PC-9 (cell line): Measurements from ENCODE around the gene SREK1IP1. TPM values are rescaled to one million over a fixed set of nuclear protein-coding genes. Genes with fewer than 3 reads are reported as not detected.

ENCODE experiments used
- BruUV-seq: library from RNA; stranded (reverse); fragments of 400-500 nt; replicated peaks from 2 replicates; lab custom pipeline; 2021; lab: Mats Ljungman, UMichigan
- CTCF ChIA-PET: fragments of 300-600 bp; sonication (Branson Sonifier 250); formaldehyde crosslinking; loops from one replicate; lab custom pipeline; 2022; ENCODE audit warnings: antibody characterized with exemption; lab: Charles Lee
- POLR2A ChIA-PET: fragments of 300-600 bp; sonication (Branson Sonifier 250); formaldehyde crosslinking; loops from one replicate; lab custom pipeline; 2022; ENCODE audit warnings: antibody characterized with exemption; ENCODE audit not compliant: unreplicated experiment; lab: Charles Lee
- DNase-seq, 2 experiments: peaks; one replicate each; pipeline versions ENCODE4 v3.0.0 to v3.0.0-alpha.2; 2015 to 2022; ENCODE audit warnings: mixed read lengths in 1 of 2
- H2AFZ ChIP-seq: fragments of 200-600 bp; sonication (generic); 2 replicates; pipeline ENCODE4 v1.8.1; 2017; ENCODE audit warnings: antibody characterized with exemption
- H3F3A ChIP-seq: fragments of 200-600 bp; sonication (generic); 2 replicates; pipeline ENCODE4 v1.8.1; 2017; ENCODE audit warnings: antibody characterized with exemption, mild to moderate bottlenecking, low read depth; ENCODE audit not compliant: insufficient read depth
- H3K27ac ChIP-seq: fragments of 200-600 bp; sonication (generic); 2 replicates; pipeline ENCODE4 v1.6.1; 2016; ENCODE audit warnings: mixed run types
- H3K27me3 ChIP-seq: fragments of 200-600 bp; sonication (generic); 2 replicates; pipeline ENCODE4 v1.6.1; 2016; ENCODE audit warnings: low read depth, mixed run types; ENCODE audit not compliant: insufficient read depth
- H3K36me3 ChIP-seq: fragments of 200-600 bp; sonication (generic); 2 replicates; pipeline ENCODE4 v1.6.1; 2016; ENCODE audit warnings: low read depth, mixed run types
- H3K4me1 ChIP-seq: fragments of 200-600 bp; sonication (generic); replicated peaks from 2 replicates; pipeline ENCODE4 v1.6.1; 2016; ENCODE audit warnings: mixed run types; ENCODE audit not compliant: insufficient read depth
- H3K4me2 ChIP-seq: fragments of 200-600 bp; sonication (generic); 2 replicates; pipeline ENCODE4 v1.6.1; 2017; ENCODE audit warnings: mixed run types
- H3K4me3 ChIP-seq: fragments of 200-600 bp; sonication (generic); 2 replicates; pipeline ENCODE4 v1.6.1; 2016; ENCODE audit warnings: mixed run types
- H3K79me2 ChIP-seq: fragments of 200-600 bp; sonication (generic); 2 replicates; pipeline ENCODE4 v1.6.1; 2017; ENCODE audit warnings: low read depth, mixed run types
- H3K9me2 ChIP-seq: fragments of 200-600 bp; sonication (generic); 2 replicates; pipeline ENCODE4 v1.8.1; 2017; ENCODE audit warnings: mild to moderate bottlenecking; ENCODE audit not compliant: insufficient read depth
- H3K9me3 ChIP-seq: fragments of 200-600 bp; sonication (generic); 2 replicates; pipeline ENCODE4 v1.8.1; 2016; ENCODE audit warnings: low read depth; ENCODE audit not compliant: insufficient read depth
- H4K20me1 ChIP-seq: fragments of 200-600 bp; sonication (generic); 2 replicates; pipeline ENCODE4 v1.8.1; 2017; ENCODE audit not compliant: insufficient read depth
- EZH2 ChIP-seq: fragments of 200-600 bp; sonication (generic); IDR thresholded peaks from 2 replicates; pipeline ENCODE4 v1.8.0; 2017; ENCODE audit warnings: antibody characterized with exemption, low read depth
- intact Hi-C: fragments of 100-400 bp; cut with micrococcal nuclease; formaldehyde crosslinking; loops from one replicate; pipeline ENCODE4 v1.10.0; 2022; ENCODE audit not compliant: unreplicated experiment
- total RNA-seq: library from RNA; stranded (reverse); gene quantifications from 2 replicates; pipeline ENCODE4 v1.2.3, GENCODE V29; 2021
- TF ChIP-seq, protein P1 (sequence below): fragments of 200-600 bp; sonication (generic); conservative IDR thresholded peaks from 2 replicates; pipeline ENCODE4 v1.6.1; 2017; ENCODE audit warnings: mixed run types, antibody characterized with exemption, mild to moderate bottlenecking, moderate library complexity

The SREK1IP1 gene
- total RNA-seq, 1 experiment from 2014 or later = 10.9 TPM

DNA sequence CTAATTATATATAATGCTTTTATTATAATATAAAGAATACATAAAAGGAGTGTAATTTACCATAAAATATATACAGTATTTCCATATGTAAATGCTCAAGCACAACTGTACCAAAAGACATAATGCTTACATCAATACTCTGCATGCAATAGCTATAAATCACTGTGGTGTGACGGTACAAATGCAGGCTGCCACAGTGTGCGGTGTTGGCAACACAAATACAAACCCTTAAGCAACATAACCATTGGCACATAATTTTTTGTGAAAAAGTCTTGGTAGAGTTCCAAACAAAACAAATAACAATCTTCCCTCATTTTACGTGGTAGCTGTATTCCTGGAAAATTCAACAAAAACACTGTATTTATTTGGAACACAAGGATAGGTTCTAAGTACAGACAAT is 80.1 kb downstream of the SREK1IP1 start:
- Histone ChIP-seq H3K4me2 (no peak overlapping the region), H3K4me1 (no peaks in the 10 kb centered on the region), H3K9me2 (no peaks in the 10 kb centered on the region), H3K4me3 (no peak overlapping the region), H3K9me3 (no peaks in the 10 kb centered on the region), H3K36me3 (no peaks in the 10 kb centered on the region), H3F3A (no peaks in the 10 kb centered on the region), H3K79me2 (no peaks in the 10 kb centered on the region), H3K27ac (no peak overlapping the region), H3K27me3 (no peaks in the 10 kb centered on the region; the same call in 1 of the 2 replicates), H2AFZ (no peak overlapping the region), H4K20me1 (no peaks in the 10 kb centered on the region)
- BruUV-seq = no TSS peak
- DNase-seq = no peak
- intact Hi-C loops = no loop called here
- ChIA-PET CTCF (no interaction called here), POLR2A (no interaction called here)
- TF ChIP-seq EZH2 = no peak
- TF ChIP-seq, protein P1, sequence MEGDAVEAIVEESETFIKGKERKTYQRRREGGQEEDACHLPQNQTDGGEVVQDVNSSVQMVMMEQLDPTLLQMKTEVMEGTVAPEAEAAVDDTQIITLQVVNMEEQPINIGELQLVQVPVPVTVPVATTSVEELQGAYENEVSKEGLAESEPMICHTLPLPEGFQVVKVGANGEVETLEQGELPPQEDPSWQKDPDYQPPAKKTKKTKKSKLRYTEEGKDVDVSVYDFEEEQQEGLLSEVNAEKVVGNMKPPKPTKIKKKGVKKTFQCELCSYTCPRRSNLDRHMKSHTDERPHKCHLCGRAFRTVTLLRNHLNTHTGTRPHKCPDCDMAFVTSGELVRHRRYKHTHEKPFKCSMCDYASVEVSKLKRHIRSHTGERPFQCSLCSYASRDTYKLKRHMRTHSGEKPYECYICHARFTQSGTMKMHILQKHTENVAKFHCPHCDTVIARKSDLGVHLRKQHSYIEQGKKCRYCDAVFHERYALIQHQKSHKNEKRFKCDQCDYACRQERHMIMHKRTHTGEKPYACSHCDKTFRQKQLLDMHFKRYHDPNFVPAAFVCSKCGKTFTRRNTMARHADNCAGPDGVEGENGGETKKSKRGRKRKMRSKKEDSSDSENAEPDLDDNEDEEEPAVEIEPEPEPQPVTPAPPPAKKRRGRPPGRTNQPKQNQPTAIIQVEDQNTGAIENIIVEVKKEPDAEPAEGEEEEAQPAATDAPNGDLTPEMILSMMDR = no peak

DNA sequence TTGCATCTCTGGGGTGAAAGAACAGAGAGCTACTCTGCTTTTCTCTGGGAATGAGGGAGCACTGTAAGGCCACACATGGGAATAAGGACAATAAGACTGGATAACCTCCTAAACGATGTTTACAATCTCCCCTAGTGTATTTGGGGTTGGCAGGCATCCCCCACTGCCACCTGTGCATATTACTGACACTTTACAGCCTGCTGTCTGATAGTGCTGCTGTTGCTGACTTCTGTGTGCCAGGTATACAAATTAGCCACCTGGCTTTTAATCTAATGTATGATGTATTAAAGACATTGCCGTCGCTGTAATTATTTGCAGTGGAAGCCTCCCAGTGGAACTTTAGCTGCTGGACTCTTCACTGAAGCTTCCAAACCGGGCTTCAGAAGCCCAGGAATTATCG is 82.6 kb downstream of the SREK1IP1 start:
- Histone ChIP-seq H3K4me3 (no peak overlapping the region), H3K9me3 (no peaks in the 10 kb centered on the region), H3K4me2 (no peak overlapping the region), H3K27me3 (no peaks in the 10 kb centered on the region; the same call in 1 of the 2 replicates), H4K20me1 (no peaks in the 10 kb centered on the region), H3F3A (no peaks in the 10 kb centered on the region), H3K36me3 (no peaks in the 10 kb centered on the region), H2AFZ (no peak overlapping the region), H3K9me2 (no peaks in the 10 kb centered on the region), H3K27ac (no peak overlapping the region), H3K4me1 (no peaks in the 10 kb centered on the region), H3K79me2 (no peaks in the 10 kb centered on the region)
- intact Hi-C loops = no loop called here
- POLR2A ChIA-PET = no interaction called here
- no peak for TF ChIP-seq EZH2
- TF ChIP-seq, protein P1 = no peak
- no TSS peak for BruUV-seq
- CTCF ChIA-PET = no interaction called here
- DNase-seq = no peak

DNA sequence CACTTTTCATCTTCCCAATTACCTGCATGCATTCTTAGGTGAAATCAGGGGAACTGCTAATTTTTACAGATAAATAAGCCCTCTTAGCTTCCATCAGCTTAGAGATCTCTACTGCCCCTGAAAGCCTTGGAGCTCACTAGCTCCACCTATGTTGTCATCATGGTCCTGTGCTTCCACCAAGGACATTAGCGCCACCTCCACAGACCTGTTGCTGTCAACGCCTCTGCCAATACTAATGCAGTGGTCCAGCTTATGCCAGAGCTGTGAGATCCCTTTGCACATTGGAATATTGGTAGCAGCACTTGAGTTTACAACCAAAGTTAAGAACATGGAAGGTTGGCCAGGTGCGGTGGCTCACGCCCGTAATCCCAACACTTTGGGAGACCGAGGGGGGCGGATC is 85.9 kb downstream of the SREK1IP1 start:
- H3K79me2 ChIP-seq = no peaks in the 10 kb centered on the region
- DNase-seq = no peak
- ChIA-PET CTCF (no interaction called here), POLR2A (no interaction called here)
- intact Hi-C loops = no loop called here
- H3F3A ChIP-seq = no peaks in the 10 kb centered on the region
- no peak overlapping the region for H3K4me2 ChIP-seq
- no peaks in the 10 kb centered on the region for H4K20me1 ChIP-seq
- H3K4me1 ChIP-seq = no peaks in the 10 kb centered on the region
- H3K27me3 ChIP-seq = no peaks in the 10 kb centered on the region
- BruUV-seq = no TSS peak
- H3K4me3 ChIP-seq = no peak overlapping the region
- H3K9me2 ChIP-seq = no peaks in the 10 kb centered on the region
- no peaks in the 10 kb centered on the region for H3K36me3 ChIP-seq
- H2AFZ ChIP-seq = no peak overlapping the region
- no peak for TF ChIP-seq EZH2
- TF ChIP-seq, protein P1 = no peak
- H3K27ac ChIP-seq = no peak overlapping the region
- no peaks in the 10 kb centered on the region for H3K9me3 ChIP-seq
